AG09309 (cell line): Measurements from ENCODE around the gene INO80E.

Source experiments
- DNase-seq: peaks from one replicate; pipeline ENCODE4 v3.0.0-alpha.2; 2010; ENCODE audit warnings: low read depth
- H3K4me3 ChIP-seq: 2 replicates; pipeline ENCODE4 v1.5.1; 2011; ENCODE audit warnings: mild to moderate bottlenecking, low read depth, low read length, moderate library complexity; ENCODE audit not compliant: control insufficient read depth
- CTCF ChIP-seq: IDR thresholded peaks from 2 replicates; pipeline ENCODE4 v1.5.1; 2011; ENCODE audit warnings: mild to moderate bottlenecking, low read depth, low read length, inconsistent platforms; ENCODE audit not compliant: insufficient read depth, control insufficient read depth; ENCODE audit errors: missing control alignments

The INO80E gene

GRCh38 chr16:29988346-29989075 is 7.5 kb upstream of the INO80E start:
- TF ChIP-seq CTCF: no peak
- H3K4me3 ChIP-seq: no peak overlapping the region
- DNase-seq: no peak

- DNase-seq: no peak
- TF ChIP-seq CTCF: no peak
- no peak overlapping the region for H3K4me3 ChIP-seq
Observed at GRCh38 chr16:29989111-29989858, 6.8 kb upstream of the INO80E start.

DNA sequence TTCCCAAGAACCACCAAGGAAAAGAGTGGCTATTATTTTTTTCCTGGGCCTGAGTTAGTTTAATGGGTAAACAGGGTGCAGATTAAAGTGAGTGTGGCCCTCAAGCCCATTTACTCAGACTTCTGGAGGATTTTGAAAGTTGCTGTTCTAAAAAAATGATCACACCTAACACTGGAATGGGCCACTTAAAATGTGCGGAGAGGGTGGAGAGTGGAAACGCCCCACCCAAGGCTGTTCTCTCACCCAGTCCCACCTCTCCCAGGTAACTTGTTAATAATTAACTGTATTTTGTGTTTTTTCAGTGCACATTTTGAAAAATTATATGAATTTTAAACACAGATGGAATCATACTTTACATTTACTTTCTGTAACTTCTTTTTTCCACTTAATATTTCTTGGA is 6.0 kb upstream of the INO80E start:
- no peak for TF ChIP-seq CTCF
- no peak overlapping the region for H3K4me3 ChIP-seq
- no peak for DNase-seq

DNA sequence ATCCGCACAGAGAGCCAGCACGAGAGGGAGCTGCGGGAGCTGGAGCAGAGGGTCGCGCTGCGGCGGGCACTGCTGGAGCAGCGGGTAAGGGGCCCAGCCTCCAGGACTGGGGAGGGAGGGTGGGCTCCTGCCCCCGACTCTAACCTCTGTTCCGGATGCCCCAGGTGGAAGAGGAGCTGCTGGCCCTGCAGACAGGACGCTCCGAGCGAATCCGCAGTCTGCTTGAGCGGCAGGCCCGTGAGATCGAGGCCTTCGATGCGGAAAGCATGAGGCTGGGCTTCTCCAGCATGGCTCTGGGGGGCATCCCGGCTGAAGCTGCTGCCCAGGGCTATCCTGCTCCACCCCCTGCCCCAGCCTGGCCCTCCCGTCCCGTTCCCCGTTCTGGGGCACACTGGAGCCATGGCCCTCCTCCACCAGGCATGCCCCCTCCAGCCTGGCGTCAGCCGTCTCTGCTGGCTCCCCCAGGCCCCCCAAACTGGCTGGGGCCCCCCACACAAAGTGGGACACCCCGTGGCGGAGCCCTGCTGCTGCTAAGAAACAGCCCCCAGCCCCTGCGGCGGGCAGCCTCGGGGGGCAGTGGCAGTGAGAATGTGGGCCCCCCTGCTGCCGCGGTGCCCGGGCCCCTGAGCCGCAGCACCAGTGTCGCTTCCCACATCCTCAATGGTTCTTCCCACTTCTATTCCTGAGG is 5.0 kb upstream of the INO80E start:
- no peak for DNase-seq
- no peak overlapping the region for H3K4me3 ChIP-seq
- TF ChIP-seq CTCF: no peak

GRCh38 chr16:29991571-29991904 is 4.5 kb upstream of the INO80E start:
- TF ChIP-seq CTCF: no peak
- DNase-seq: no peak
- H3K4me3 ChIP-seq: no peak overlapping the region

GRCh38 chr16:29992344-29992967 is 3.6 kb upstream of the INO80E start:
- DNase-seq: no peak
- H3K4me3 ChIP-seq: no peak overlapping the region
- TF ChIP-seq CTCF: no peak
